ENCODE measurements around the gene LSM2.
"Not testable (repeated sequence)": the region's sequence is repeated elsewhere in the genome, so short reads cannot be mapped to it uniquely, and the experiment has no call there.

Gene LSM2

GRCh38 chr6:31827286-31828079, 20.7 kb upstream of the LSM2 start, which contains the start of gene HSPA1B:
TSS of gene HSPA1B (plus strand) at chr6:31827738. CDS start at chr6:31827951, 213 bp downstream.
- H4K91ac ChIP-seq (ENCODE audit: low read depth, low read length, poor library complexity) = no peak within 1 kb of the TSS
- no peak within 1 kb of the TSS for H3K14ac ChIP-seq (ENCODE audit: low read length)
- no peak within 1 kb of the TSS for H2BK15ac ChIP-seq (ENCODE audit: low read length)
- no peak within 1 kb of the TSS for H2AK5ac ChIP-seq (ENCODE audit: low read depth, low read length)
- H4K8ac ChIP-seq (ENCODE audit: low read depth, low read length) = no peak within 1 kb of the TSS
- no peaks in the 10 kb centered on the region for H3K9me3 ChIP-seq (replicated peaks in 1 of 2; ENCODE audit: control insufficient read depth in 2 of 2, insufficient read depth in 1 of 2, low read depth in 1 of 2, low read length in 2 of 2)
- no peaks in the 10 kb centered on the region for H3K79me1 ChIP-seq (ENCODE audit: low read depth, low read length)
- DNase-seq (ENCODE audit: low spot score) = peak; percentile 99
- H3K9ac ChIP-seq (ENCODE audit: low read depth, low read length, poor library complexity) = peak within 1 kb of the TSS; percentile 81
- peak within 1 kb of the TSS; percentile 82 for H3K18ac ChIP-seq (ENCODE audit: low read length)
- H2BK5ac ChIP-seq (ENCODE audit: low read length) = no peak within 1 kb of the TSS
- H3K4ac ChIP-seq (ENCODE audit: low read length) = no peak within 1 kb of the TSS
- H3K36me3 ChIP-seq (replicated peaks in 1 of 2; ENCODE audit: control insufficient read depth in 2 of 2, insufficient read depth in 2 of 2, low read length in 2 of 2) = peaks cover 0 to 6% of the 10 kb centered on the region in 2 donors
- H3K27ac ChIP-seq (replicated peaks; ENCODE audit: low read length) = peak within 1 kb of the TSS; percentile 83
- peak within 1 kb of the TSS; percentile 63 to 76 for H3K4me3 ChIP-seq (ENCODE audit: low read length in 2 of 2)
- peak within 1 kb of the TSS; percentile 99 for H3K4me2 ChIP-seq (ENCODE audit: insufficient read depth, low read length, poor library complexity, severe bottlenecking)
- H3K23ac ChIP-seq (ENCODE audit: low read depth, low read length, poor library complexity) = peak within 1 kb of the TSS; percentile 100
- no peaks in the 10 kb centered on the region for H3K27me3 ChIP-seq (ENCODE audit: control insufficient read depth in 3 of 3, insufficient read depth in 3 of 3, low read depth in 1 of 3, low read length in 3 of 3)
- no peak within 1 kb of the TSS for H2BK120ac ChIP-seq (ENCODE audit: low read depth, low read length)
- H2BK12ac ChIP-seq (ENCODE audit: low read length) = no peak within 1 kb of the TSS
- WGBS, 2 donors (ENCODE audit: extremely low coverage in 2 of 2, insufficient read length in 2 of 2, insufficient replicate concordance in 1 of 2) = no CpG with 5 or more reads among the region's 56 CpGs
- peaks cover under 1 to 6% of the 10 kb centered on the region in 2 donors for H3K4me1 ChIP-seq (ENCODE audit: control insufficient read depth in 2 of 2, insufficient read depth in 1 of 2, low read depth in 1 of 2, low read length in 2 of 2)
- peak within 1 kb of the TSS; percentile 75 for H2AFZ ChIP-seq (ENCODE audit: low read length)

GRCh38 chr6:31826793-31827285, 20.1 kb upstream of the LSM2 start:
- H3K27ac ChIP-seq (replicated peaks; ENCODE audit: low read length) = peak overlapping the region; percentile 83
- H4K91ac ChIP-seq (ENCODE audit: low read depth, low read length, poor library complexity) = no peak overlapping the region
- DNase-seq (ENCODE audit: low spot score) = no peak
- H2AK5ac ChIP-seq (ENCODE audit: low read depth, low read length) = no peak overlapping the region
- H3K4me3 ChIP-seq (ENCODE audit: low read length in 2 of 2) = peak overlapping the region in 1 of 2 donors; percentile 40
- peak overlapping the region; percentile 75 for H2AFZ ChIP-seq (ENCODE audit: low read length)
- no CpG with 5 or more reads among the region's 13 CpGs for WGBS, 2 donors (ENCODE audit: extremely low coverage in 2 of 2, insufficient read length in 2 of 2, insufficient replicate concordance in 1 of 2)
- no peak overlapping the region for H3K4ac ChIP-seq (ENCODE audit: low read length)
- no peak overlapping the region for H2BK5ac ChIP-seq (ENCODE audit: low read length)
- H3K27me3 ChIP-seq (ENCODE audit: control insufficient read depth in 3 of 3, insufficient read depth in 3 of 3, low read depth in 1 of 3, low read length in 3 of 3) = no peaks in the 10 kb centered on the region
- H3K4me2 ChIP-seq (ENCODE audit: insufficient read depth, low read length, poor library complexity, severe bottlenecking) = peak overlapping the region; percentile 48
- H3K18ac ChIP-seq (ENCODE audit: low read length) = peak overlapping the region; percentile 66
- H2BK12ac ChIP-seq (ENCODE audit: low read length) = no peak overlapping the region
- peaks cover 5 to 7% of the 10 kb centered on the region in 2 donors for H3K4me1 ChIP-seq (ENCODE audit: control insufficient read depth in 2 of 2, insufficient read depth in 1 of 2, low read depth in 1 of 2, low read length in 2 of 2)
- H3K23ac ChIP-seq (ENCODE audit: low read depth, low read length, poor library complexity) = no peak overlapping the region
- H3K9ac ChIP-seq (ENCODE audit: low read depth, low read length, poor library complexity) = no peak overlapping the region
- H3K79me1 ChIP-seq (ENCODE audit: low read depth, low read length) = no peaks in the 10 kb centered on the region
- H3K14ac ChIP-seq (ENCODE audit: low read length) = no peak overlapping the region
- no peak overlapping the region for H4K8ac ChIP-seq (ENCODE audit: low read depth, low read length)
- H2BK120ac ChIP-seq (ENCODE audit: low read depth, low read length) = no peak overlapping the region
- H3K36me3 ChIP-seq (replicated peaks in 1 of 2; ENCODE audit: control insufficient read depth in 2 of 2, insufficient read depth in 2 of 2, low read length in 2 of 2) = peaks cover 0 to 6% of the 10 kb centered on the region in 2 donors
- H2BK15ac ChIP-seq (ENCODE audit: low read length) = no peak overlapping the region
- H3K9me3 ChIP-seq (replicated peaks in 1 of 2; ENCODE audit: control insufficient read depth in 2 of 2, insufficient read depth in 1 of 2, low read depth in 1 of 2, low read length in 2 of 2) = no peaks in the 10 kb centered on the region

GRCh38 chr6:31825553-31825952, 18.8 kb upstream of the LSM2 start:
- no peak overlapping the region for H2BK15ac ChIP-seq (ENCODE audit: low read length)
- H2AFZ ChIP-seq (ENCODE audit: low read length) = no peak overlapping the region
- H3K9me3 ChIP-seq (replicated peaks in 1 of 2; ENCODE audit: control insufficient read depth in 2 of 2, insufficient read depth in 1 of 2, low read depth in 1 of 2, low read length in 2 of 2) = no peaks in the 10 kb centered on the region
- H2BK120ac ChIP-seq (ENCODE audit: low read depth, low read length) = no peak overlapping the region
- H3K14ac ChIP-seq (ENCODE audit: low read length) = no peak overlapping the region
- no peak overlapping the region for H3K4me3 ChIP-seq (ENCODE audit: low read length in 2 of 2)
- no CpG with 5 or more reads among the region's 4 CpGs for WGBS, 2 donors (ENCODE audit: extremely low coverage in 2 of 2, insufficient read length in 2 of 2, insufficient replicate concordance in 1 of 2)
- no peak overlapping the region for H3K18ac ChIP-seq (ENCODE audit: low read length)
- no peaks in the 10 kb centered on the region for H3K79me1 ChIP-seq (ENCODE audit: low read depth, low read length)
- H3K23ac ChIP-seq (ENCODE audit: low read depth, low read length, poor library complexity) = no peak overlapping the region
- H2BK5ac ChIP-seq (ENCODE audit: low read length) = no peak overlapping the region
- H2BK12ac ChIP-seq (ENCODE audit: low read length) = no peak overlapping the region
- H3K27ac ChIP-seq (replicated peaks; ENCODE audit: low read length) = no peak overlapping the region
- no peaks in the 10 kb centered on the region for H3K36me3 ChIP-seq (replicated peaks in 1 of 2; ENCODE audit: control insufficient read depth in 2 of 2, insufficient read depth in 2 of 2, low read length in 2 of 2)
- no peak overlapping the region for H3K9ac ChIP-seq (ENCODE audit: low read depth, low read length, poor library complexity)
- H4K91ac ChIP-seq (ENCODE audit: low read depth, low read length, poor library complexity) = no peak overlapping the region
- no peak overlapping the region for H4K8ac ChIP-seq (ENCODE audit: low read depth, low read length)
- no peaks in the 10 kb centered on the region for H3K27me3 ChIP-seq (ENCODE audit: control insufficient read depth in 3 of 3, insufficient read depth in 3 of 3, low read depth in 1 of 3, low read length in 3 of 3)
- peaks cover 5 to 6% of the 10 kb centered on the region in 2 donors for H3K4me1 ChIP-seq (ENCODE audit: control insufficient read depth in 2 of 2, insufficient read depth in 1 of 2, low read depth in 1 of 2, low read length in 2 of 2)
- no peak overlapping the region for H2AK5ac ChIP-seq (ENCODE audit: low read depth, low read length)
- no peak for DNase-seq (ENCODE audit: low spot score)
- no peak overlapping the region for H3K4ac ChIP-seq (ENCODE audit: low read length)
- no peak overlapping the region for H3K4me2 ChIP-seq (ENCODE audit: insufficient read depth, low read length, poor library complexity, severe bottlenecking)

- not testable (repeated sequence) for H2AFZ ChIP-seq (ENCODE audit: low read length); H3K14ac ChIP-seq (ENCODE audit: low read length); H3K9me3 ChIP-seq (replicated peaks in 1 of 2; ENCODE audit: control insufficient read depth in 2 of 2, insufficient read depth in 1 of 2, low read depth in 1 of 2, low read length in 2 of 2); DNase-seq (ENCODE audit: low spot score); H3K27me3 ChIP-seq (ENCODE audit: control insufficient read depth in 3 of 3, insufficient read depth in 3 of 3, low read depth in 1 of 3, low read length in 3 of 3); H2BK12ac ChIP-seq (ENCODE audit: low read length); H3K4me2 ChIP-seq (ENCODE audit: insufficient read depth, low read length, poor library complexity, severe bottlenecking); H4K91ac ChIP-seq (ENCODE audit: low read depth, low read length, poor library complexity); H3K23ac ChIP-seq (ENCODE audit: low read depth, low read length, poor library complexity); H3K4me3 ChIP-seq (ENCODE audit: low read length in 2 of 2); H3K36me3 ChIP-seq (replicated peaks in 1 of 2; ENCODE audit: control insufficient read depth in 2 of 2, insufficient read depth in 2 of 2, low read length in 2 of 2); H2AK5ac ChIP-seq (ENCODE audit: low read depth, low read length); H3K18ac ChIP-seq (ENCODE audit: low read length); H3K4ac ChIP-seq (ENCODE audit: low read length); H4K8ac ChIP-seq (ENCODE audit: low read depth, low read length); H3K27ac ChIP-seq (replicated peaks; ENCODE audit: low read length); H3K79me1 ChIP-seq (ENCODE audit: low read depth, low read length); H3K9ac ChIP-seq (ENCODE audit: low read depth, low read length, poor library complexity); H2BK5ac ChIP-seq (ENCODE audit: low read length); H2BK15ac ChIP-seq (ENCODE audit: low read length); H2BK120ac ChIP-seq (ENCODE audit: low read depth, low read length); H3K4me1 ChIP-seq (ENCODE audit: control insufficient read depth in 2 of 2, insufficient read depth in 1 of 2, low read depth in 1 of 2, low read length in 2 of 2)
- no CpG with 5 or more reads among the region's 9 CpGs for WGBS, 2 donors (ENCODE audit: extremely low coverage in 2 of 2, insufficient read length in 2 of 2, insufficient replicate concordance in 1 of 2)
Observed at GRCh38 chr6:31823592-31824196, 16.9 kb upstream of the LSM2 start.
